Measurements from ENCODE around the gene SCNN1B. TPM values are rescaled to one million over a fixed set of nuclear protein-coding genes. Genes with fewer than 3 reads are reported as not detected.

SCNN1B gene
- polyA plus RNA-seq, 1 donor from 2014 or later = not detected

DNA sequence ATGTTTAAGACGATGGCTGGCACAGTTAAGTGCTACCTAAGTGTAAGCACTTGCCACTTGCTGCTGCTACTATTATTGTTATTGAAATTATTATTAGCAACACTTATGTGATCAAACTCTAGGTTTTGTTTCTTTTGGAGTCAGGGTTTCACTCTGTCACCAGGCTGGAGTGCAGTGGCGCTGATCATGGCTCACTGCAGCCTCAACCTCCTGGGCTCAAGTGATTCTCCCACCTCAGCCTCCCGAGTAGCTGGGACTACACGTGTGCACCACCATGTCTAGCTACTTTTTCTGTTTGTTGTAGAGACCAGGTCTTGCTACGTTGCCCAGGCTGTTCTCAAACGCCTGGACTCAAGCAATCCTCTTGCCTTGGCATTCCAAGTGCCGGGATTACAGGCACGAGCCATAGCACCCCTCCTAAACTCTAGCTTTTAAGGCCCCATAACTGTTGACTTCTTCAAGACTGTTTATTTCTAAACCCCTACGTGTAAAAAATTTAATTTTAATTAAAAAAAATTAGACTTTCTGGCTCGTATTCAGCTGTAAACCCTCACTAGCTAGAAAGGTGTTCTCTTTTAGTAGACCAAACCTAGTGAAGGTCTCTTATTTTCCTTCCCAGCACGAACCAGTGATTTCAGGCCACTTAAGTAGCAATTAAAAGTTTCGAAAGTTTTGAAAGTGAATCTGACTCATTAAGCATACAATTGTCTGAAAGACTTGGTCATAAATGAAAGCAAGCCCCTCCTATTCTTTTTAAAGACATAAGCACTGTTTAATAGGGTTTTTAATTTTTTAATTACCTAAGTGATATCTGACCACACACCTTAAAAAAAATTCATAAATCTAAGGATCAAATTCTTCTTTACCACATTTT is 11.7 kb upstream of the SCNN1B start:
- H2AFZ ChIP-seq (ENCODE audit: low read depth, low read length) = no peak overlapping the region
- TF ChIP-seq MXI1 (conservative IDR thresholded peaks at IDR 0.05; ENCODE audit: poor library complexity, severe bottlenecking) (no peak), TAF1 (IDR thresholded peaks at IDR 0.05; ENCODE audit: low read depth) (no peak), SMC3 (conservative IDR thresholded peaks at IDR 0.05; ENCODE audit: poor library complexity) (no peak), RAD21 (conservative IDR thresholded peaks at IDR 0.05) (no peak), EZH2 (IDR thresholded peaks at IDR 0.05; ENCODE audit: borderline replicate concordance, insufficient read depth, low read length, poor library complexity, severe bottlenecking) (no peak), POLR2AphosphoS5 (IDR thresholded peaks at IDR 0.05) (no peak), EP300 (conservative IDR thresholded peaks at IDR 0.05; ENCODE audit: poor library complexity, severe bottlenecking) (no peak), REST (IDR thresholded peaks at IDR 0.05; ENCODE audit: borderline replicate concordance) (no peak)
- TF ChIP-seq, protein P1, sequence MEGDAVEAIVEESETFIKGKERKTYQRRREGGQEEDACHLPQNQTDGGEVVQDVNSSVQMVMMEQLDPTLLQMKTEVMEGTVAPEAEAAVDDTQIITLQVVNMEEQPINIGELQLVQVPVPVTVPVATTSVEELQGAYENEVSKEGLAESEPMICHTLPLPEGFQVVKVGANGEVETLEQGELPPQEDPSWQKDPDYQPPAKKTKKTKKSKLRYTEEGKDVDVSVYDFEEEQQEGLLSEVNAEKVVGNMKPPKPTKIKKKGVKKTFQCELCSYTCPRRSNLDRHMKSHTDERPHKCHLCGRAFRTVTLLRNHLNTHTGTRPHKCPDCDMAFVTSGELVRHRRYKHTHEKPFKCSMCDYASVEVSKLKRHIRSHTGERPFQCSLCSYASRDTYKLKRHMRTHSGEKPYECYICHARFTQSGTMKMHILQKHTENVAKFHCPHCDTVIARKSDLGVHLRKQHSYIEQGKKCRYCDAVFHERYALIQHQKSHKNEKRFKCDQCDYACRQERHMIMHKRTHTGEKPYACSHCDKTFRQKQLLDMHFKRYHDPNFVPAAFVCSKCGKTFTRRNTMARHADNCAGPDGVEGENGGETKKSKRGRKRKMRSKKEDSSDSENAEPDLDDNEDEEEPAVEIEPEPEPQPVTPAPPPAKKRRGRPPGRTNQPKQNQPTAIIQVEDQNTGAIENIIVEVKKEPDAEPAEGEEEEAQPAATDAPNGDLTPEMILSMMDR (IDR thresholded peaks at IDR 0.05; ENCODE audit: poor library complexity, severe bottlenecking) = no peak
- no peak overlapping the region for H3K4me3 ChIP-seq (ENCODE audit: low read length)
- no peak overlapping the region for H3K27ac ChIP-seq (ENCODE audit: low read length)
- no peaks in the 10 kb centered on the region for H3K9me2 ChIP-seq (ENCODE audit: insufficient read depth, low read length)
- H3K4me2 ChIP-seq (ENCODE audit: low read length) = no peak overlapping the region
- H3K9me3 ChIP-seq (ENCODE audit: low read length) = no peaks in the 10 kb centered on the region
- H3K9ac ChIP-seq (ENCODE audit: low read length) = no peak overlapping the region
- no peaks in the 10 kb centered on the region for H3K36me3 ChIP-seq (ENCODE audit: insufficient read depth, low read length)
- H3K79me2 ChIP-seq (replicated peaks; ENCODE audit: insufficient read depth, low read length) = no peaks in the 10 kb centered on the region
- H3K27me3 ChIP-seq (ENCODE audit: insufficient read depth, low read depth, low read length) = no peaks in the 10 kb centered on the region
- H3F3A ChIP-seq (ENCODE audit: insufficient read depth, low read length, poor library complexity, severe bottlenecking) = no peaks in the 10 kb centered on the region
- no peaks in the 10 kb centered on the region for H4K20me1 ChIP-seq (ENCODE audit: insufficient read depth)

- Histone ChIP-seq H3K4me2 (ENCODE audit: low read length) (no peak overlapping the region), H4K20me1 (ENCODE audit: insufficient read depth) (no peaks in the 10 kb centered on the region), H3K9me2 (ENCODE audit: insufficient read depth, low read length) (no peaks in the 10 kb centered on the region), H3K4me3 (ENCODE audit: low read length) (no peak overlapping the region), H2AFZ (ENCODE audit: low read depth, low read length) (no peak overlapping the region), H3K27me3 (ENCODE audit: insufficient read depth, low read depth, low read length) (no peaks in the 10 kb centered on the region), H3K36me3 (ENCODE audit: insufficient read depth, low read length) (no peaks in the 10 kb centered on the region), H3K27ac (ENCODE audit: low read length) (no peak overlapping the region), H3F3A (ENCODE audit: insufficient read depth, low read length, poor library complexity, severe bottlenecking) (no peaks in the 10 kb centered on the region), H3K9ac (ENCODE audit: low read length) (no peak overlapping the region), H3K9me3 (ENCODE audit: low read length) (no peaks in the 10 kb centered on the region), H3K79me2 (replicated peaks; ENCODE audit: insufficient read depth, low read length) (no peaks in the 10 kb centered on the region)
- TF ChIP-seq REST (IDR thresholded peaks at IDR 0.05; ENCODE audit: borderline replicate concordance) (no peak), MXI1 (conservative IDR thresholded peaks at IDR 0.05; ENCODE audit: poor library complexity, severe bottlenecking) (no peak), EP300 (conservative IDR thresholded peaks at IDR 0.05; ENCODE audit: poor library complexity, severe bottlenecking) (no peak), SMC3 (conservative IDR thresholded peaks at IDR 0.05; ENCODE audit: poor library complexity) (no peak), TAF1 (IDR thresholded peaks at IDR 0.05; ENCODE audit: low read depth) (no peak), POLR2AphosphoS5 (IDR thresholded peaks at IDR 0.05) (no peak), EZH2 (IDR thresholded peaks at IDR 0.05; ENCODE audit: borderline replicate concordance, insufficient read depth, low read length, poor library complexity, severe bottlenecking) (no peak), RAD21 (conservative IDR thresholded peaks at IDR 0.05) (no peak)
- TF ChIP-seq, protein P1 (IDR thresholded peaks at IDR 0.05; ENCODE audit: poor library complexity, severe bottlenecking) = no peak
Measured at GRCh38 chr16:23293016-23293415, 9.1 kb upstream of the SCNN1B start.
